Measurements from ENCODE around the gene SLC34A1. TPM values are rescaled to one million over a fixed set of nuclear protein-coding genes. Genes with fewer than 3 reads are reported as not detected.
"Not testable (repeated sequence)": the region's sequence is repeated elsewhere in the genome, so short reads cannot be mapped to it uniquely, and the experiment has no call there.

SLC34A1 gene
- total RNA-seq, 4 donors from 2014 or later = not detected

DNA sequence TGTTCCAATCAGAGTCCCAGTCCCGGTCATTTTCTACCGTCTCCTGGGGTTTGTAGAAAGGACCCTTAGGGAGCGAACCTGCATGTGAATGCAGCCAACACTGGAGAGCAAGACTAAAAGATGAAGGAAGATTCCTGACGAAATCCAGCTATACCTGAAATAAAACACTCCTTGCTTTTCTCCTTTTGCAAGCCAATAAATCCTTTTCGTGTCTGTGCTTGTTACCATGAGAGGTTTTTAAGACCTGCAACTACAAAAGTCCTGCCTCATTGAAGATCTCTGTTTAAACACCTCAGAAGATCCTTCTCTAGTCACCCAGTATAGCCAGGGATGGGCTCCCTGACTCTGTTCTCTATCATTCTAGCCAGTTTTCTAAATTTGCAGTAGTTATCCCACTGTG lies 10.0 kb upstream of the SLC34A1 start:
- no peak for ATAC-seq
- TF ChIP-seq POLR2A (IDR thresholded peaks at IDR 0.05) = no peak
- TF ChIP-seq, protein P1, sequence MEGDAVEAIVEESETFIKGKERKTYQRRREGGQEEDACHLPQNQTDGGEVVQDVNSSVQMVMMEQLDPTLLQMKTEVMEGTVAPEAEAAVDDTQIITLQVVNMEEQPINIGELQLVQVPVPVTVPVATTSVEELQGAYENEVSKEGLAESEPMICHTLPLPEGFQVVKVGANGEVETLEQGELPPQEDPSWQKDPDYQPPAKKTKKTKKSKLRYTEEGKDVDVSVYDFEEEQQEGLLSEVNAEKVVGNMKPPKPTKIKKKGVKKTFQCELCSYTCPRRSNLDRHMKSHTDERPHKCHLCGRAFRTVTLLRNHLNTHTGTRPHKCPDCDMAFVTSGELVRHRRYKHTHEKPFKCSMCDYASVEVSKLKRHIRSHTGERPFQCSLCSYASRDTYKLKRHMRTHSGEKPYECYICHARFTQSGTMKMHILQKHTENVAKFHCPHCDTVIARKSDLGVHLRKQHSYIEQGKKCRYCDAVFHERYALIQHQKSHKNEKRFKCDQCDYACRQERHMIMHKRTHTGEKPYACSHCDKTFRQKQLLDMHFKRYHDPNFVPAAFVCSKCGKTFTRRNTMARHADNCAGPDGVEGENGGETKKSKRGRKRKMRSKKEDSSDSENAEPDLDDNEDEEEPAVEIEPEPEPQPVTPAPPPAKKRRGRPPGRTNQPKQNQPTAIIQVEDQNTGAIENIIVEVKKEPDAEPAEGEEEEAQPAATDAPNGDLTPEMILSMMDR (IDR thresholded peaks at IDR 0.05 in 4 of 5, conservative IDR thresholded peaks at IDR 0.05 in 1 of 5) = no peak
- no peak for DNase-seq
- Histone ChIP-seq H3K36me3 (no peaks in the 10 kb centered on the region), H3K4me3 (no peak overlapping the region), H3K27me3 (no peaks in the 10 kb centered on the region), H3K27ac (no peak overlapping the region), H3K9me3 (no peaks in the 10 kb centered on the region), H3K4me1 (peaks cover 18 to 27% of the 10 kb centered on the region in 2 donors)
- in situ Hi-C loops (cut with MboI; ENCODE audit: low sequenced_read_pairs in 4 of 4) (no loop called here), intact Hi-C loops (cut with DNase I; ENCODE audit: low total_unique reads) (no loop called here)

DNA sequence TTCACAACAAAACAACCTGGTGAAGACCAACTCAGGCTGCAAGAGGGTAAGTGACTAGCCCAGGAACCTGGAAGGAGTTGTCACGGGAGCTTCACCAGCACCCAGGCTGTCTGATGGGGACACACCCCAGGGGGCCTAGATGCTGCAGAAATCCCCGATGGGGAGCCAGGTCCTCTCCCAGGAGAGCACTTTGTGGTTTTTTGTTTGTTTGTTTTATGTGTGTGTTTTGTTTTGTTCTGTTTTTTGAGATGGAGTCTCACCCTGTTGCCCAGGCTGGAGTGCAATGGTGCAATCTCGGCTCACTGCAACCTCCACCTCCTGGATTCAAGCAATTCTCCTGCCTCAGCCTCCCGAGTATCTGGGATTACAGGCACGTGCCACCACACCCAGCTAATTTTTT lies 8.7 kb upstream of the SLC34A1 start:
- H3K27ac ChIP-seq; H3K27me3 ChIP-seq; DNase-seq; intact Hi-C loops (cut with DNase I; ENCODE audit: low total_unique reads); H3K36me3 ChIP-seq; H3K4me3 ChIP-seq; H3K9me3 ChIP-seq; ATAC-seq: not testable (repeated sequence)
- in situ Hi-C loops (cut with MboI; ENCODE audit: low sequenced_read_pairs in 4 of 4) = loop anchor here in 1 of 4 donors (25.0 kb wide), 1 partner anchor 137 kb away; the partner anchor contains the start of genes DDX41 and DOK3
- peaks cover 6 to 15% of the 10 kb centered on the region in 2 donors for H3K4me1 ChIP-seq

DNA sequence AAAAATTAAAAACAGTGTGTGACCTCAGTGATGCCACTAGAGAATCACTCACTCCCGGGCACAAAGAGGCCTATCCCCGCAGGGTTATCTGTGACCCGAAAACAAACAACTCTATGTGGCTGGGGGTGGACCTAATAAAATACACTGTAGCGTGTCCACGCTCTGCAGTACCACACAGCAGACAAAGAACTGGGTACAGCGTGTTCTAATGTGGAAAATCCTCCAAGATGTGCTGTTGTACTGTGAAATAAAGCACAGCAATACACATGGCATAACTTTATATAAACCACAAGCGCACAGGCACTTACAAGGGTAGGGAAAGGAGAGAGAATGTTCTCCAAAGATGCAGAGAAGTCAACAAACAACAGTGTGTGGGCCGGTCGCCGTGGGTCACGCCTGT lies 8.1 kb upstream of the SLC34A1 start:
- TF ChIP-seq POLR2A (IDR thresholded peaks at IDR 0.05) = no peak
- TF ChIP-seq, protein P1 (IDR thresholded peaks at IDR 0.05 in 4 of 5, conservative IDR thresholded peaks at IDR 0.05 in 1 of 5) = no peak
- Histone ChIP-seq H3K27ac (no peak overlapping the region), H3K36me3 (no peaks in the 10 kb centered on the region), H3K4me3 (no peak overlapping the region), H3K9me3 (no peaks in the 10 kb centered on the region), H3K27me3 (no peaks in the 10 kb centered on the region), H3K4me1 (peaks cover 5 to 19% of the 10 kb centered on the region in 2 donors)
- no peak for ATAC-seq
- DNase-seq = no peak
- intact Hi-C loops (cut with DNase I; ENCODE audit: low total_unique reads) = no loop called here
- in situ Hi-C loops (cut with MboI; ENCODE audit: low sequenced_read_pairs in 4 of 4) = loop anchor here in 1 of 4 donors (25.0 kb wide), 1 partner anchor 136 kb away; the partner anchor contains the start of genes DDX41 and DOK3

DNA sequence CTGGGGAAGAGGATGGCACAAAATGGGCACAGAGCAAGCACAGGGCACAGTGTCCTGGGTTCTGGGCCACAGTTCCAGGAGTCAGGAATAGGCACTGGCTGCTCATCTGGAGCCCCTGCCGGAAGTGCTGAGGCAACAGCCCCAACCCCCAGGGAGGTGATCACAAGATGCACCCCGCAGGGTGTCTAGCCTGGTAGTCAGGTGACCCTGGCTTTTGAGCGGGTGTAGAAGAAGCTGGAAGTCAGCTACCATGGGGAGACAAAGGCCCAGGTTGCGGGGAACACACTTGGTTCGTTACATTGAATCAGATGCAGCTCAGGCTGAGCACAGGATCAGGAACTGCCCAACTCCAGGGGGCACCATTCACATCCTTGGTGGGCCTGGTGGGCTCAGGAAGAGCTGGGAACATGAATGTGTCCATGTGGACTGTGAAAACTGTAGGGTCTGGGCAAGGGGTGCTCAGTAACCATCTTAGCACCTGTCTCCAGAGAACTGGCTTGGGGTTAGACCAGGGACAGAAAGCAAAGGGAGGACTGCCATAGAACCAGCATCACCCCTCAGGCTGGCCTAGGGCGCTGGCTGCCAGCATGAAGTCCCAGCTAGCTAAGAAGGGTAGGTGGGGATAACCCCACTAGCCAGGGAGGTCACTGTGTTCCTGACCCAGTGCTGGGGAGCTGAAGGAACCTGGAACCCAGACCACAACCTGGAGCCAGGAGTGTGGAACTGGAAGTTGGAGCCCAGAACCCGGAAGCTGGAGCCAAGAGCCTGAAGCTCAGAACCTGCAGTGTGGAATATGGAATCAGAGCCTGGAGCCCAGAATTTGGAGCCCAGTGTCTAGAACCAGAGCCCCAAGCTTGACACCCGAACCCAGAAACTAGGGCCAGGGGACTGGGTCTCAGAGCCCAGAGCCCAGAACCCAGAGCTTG lies 6.1 kb upstream of the SLC34A1 start:
- H3K9me3 ChIP-seq = no peaks in the 10 kb centered on the region
- H3K4me1 ChIP-seq = peaks cover 4 to 10% of the 10 kb centered on the region in 2 donors
- TF ChIP-seq, protein P1 (IDR thresholded peaks at IDR 0.05 in 4 of 5, conservative IDR thresholded peaks at IDR 0.05 in 1 of 5) = no peak
- no peak for TF ChIP-seq POLR2A (IDR thresholded peaks at IDR 0.05)
- DNase-seq (no peak), ATAC-seq (no peak)
- no peaks in the 10 kb centered on the region for H3K27me3 ChIP-seq
- in situ Hi-C loops (cut with MboI; ENCODE audit: low sequenced_read_pairs in 4 of 4) (loop anchor here in 1 of 4 donors (25.0 kb wide), 1 partner anchor 134 kb away; the partner anchor contains the start of genes DDX41 and DOK3), intact Hi-C loops (cut with DNase I; ENCODE audit: low total_unique reads) (no loop called here)
- no peaks in the 10 kb centered on the region for H3K36me3 ChIP-seq
- H3K4me3 ChIP-seq = no peak overlapping the region
- no peak overlapping the region for H3K27ac ChIP-seq
